Activated naive CD4-positive, alpha-beta T cell treated with anti-CD3 and anti-CD28 coated beads for 36 hours (primary cell): ENCODE results near the gene E2F8. TPM values are rescaled to one million over a fixed set of nuclear protein-coding genes. Genes with fewer than 3 reads are reported as not detected.

Source experiments
- CTCF ChIA-PET: fragments of 350-600 bp; sonication (Branson Sonifier 250); formaldehyde crosslinking; loops from one replicate; lab custom pipeline; 2021; ENCODE audit warnings: antibody characterized with exemption; lab: Charles Lee
- DNase-seq: peaks from one replicate; pipeline ENCODE4 v3.0.0-alpha.2; 2020
- H3K27ac Mint-ChIP-seq: one replicate; pipeline ENCODE4 v1.8.0; 2021; ENCODE audit warnings: mild to moderate bottlenecking, mixed read lengths
- H3K27me3 Mint-ChIP-seq: one replicate; pipeline ENCODE4 v1.8.0; 2021; ENCODE audit warnings: low read depth, mixed read lengths
- H3K36me3 Mint-ChIP-seq: one replicate; pipeline ENCODE4 v1.8.0; 2021; ENCODE audit warnings: low read depth, mixed read lengths
- H3K4me1 Mint-ChIP-seq: one replicate; pipeline ENCODE4 v1.8.0; 2021; ENCODE audit warnings: low read depth, mixed read lengths
- H3K4me3 Mint-ChIP-seq: one replicate; pipeline ENCODE4 v1.8.0; 2021; ENCODE audit warnings: mild to moderate bottlenecking, moderate library complexity, mixed read lengths
- H3K9me3 Mint-ChIP-seq: one replicate; pipeline ENCODE4 v1.8.0; 2021; ENCODE audit warnings: mixed read lengths
- intact Hi-C: fragments of 100-400 bp; cut with micrococcal nuclease; formaldehyde crosslinking; loops from one replicate; pipeline ENCODE4 v1.15.1; 2023
- total RNA-seq, 2 experiments: library from RNA; stranded (reverse); gene quantifications; one replicate each; pipeline ENCODE4 v1.2.3, GENCODE V29; 2021

E2F8 gene
- total RNA-seq, 2 experiments from 2014 or later = 19.5 to 21.2 TPM

DNA sequence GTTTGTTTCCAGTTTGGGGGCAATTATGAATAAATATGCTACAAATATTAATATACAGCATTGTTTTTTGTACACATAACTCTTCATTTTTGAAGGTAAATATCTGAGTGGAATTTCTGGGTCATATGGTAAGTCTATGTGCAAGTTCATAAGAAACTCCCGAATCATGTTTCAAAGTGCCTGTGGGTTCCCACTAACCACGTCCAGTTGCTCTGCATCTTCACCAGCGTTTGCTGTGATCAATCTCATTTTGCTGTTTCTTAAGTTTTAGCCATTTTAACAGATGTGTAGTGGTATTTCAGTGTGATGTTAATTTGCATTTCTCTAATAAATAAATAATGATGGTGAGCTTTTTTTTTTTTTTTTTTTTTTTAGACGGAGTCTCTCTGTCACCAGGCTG is 24.7 kb downstream of the E2F8 start:
- CTCF ChIA-PET = no interaction called here
- H3K36me3 Mint-ChIP-seq = no peaks in the 10 kb centered on the region
- H3K27ac Mint-ChIP-seq = no peak overlapping the region
- peaks cover 9% of the 10 kb centered on the region for H3K27me3 Mint-ChIP-seq
- H3K4me1 Mint-ChIP-seq = no peaks in the 10 kb centered on the region
- DNase-seq = no peak
- H3K4me3 Mint-ChIP-seq = no peak overlapping the region
- intact Hi-C loops = no loop called here
- H3K9me3 Mint-ChIP-seq = no peaks in the 10 kb centered on the region

- no peak overlapping the region for H3K27ac Mint-ChIP-seq
- H3K4me3 Mint-ChIP-seq = no peak overlapping the region
- DNase-seq = no peak
- H3K36me3 Mint-ChIP-seq = no peaks in the 10 kb centered on the region
- no peaks in the 10 kb centered on the region for H3K9me3 Mint-ChIP-seq
- CTCF ChIA-PET = interaction anchor here (0.6 kb wide), 1 partner anchor 344 kb away, joined by 3 read pairs; no protein-coding TSS in a partner anchor
- H3K4me1 Mint-ChIP-seq = no peaks in the 10 kb centered on the region
- intact Hi-C loops = no loop called here
- peaks cover 10% of the 10 kb centered on the region for H3K27me3 Mint-ChIP-seq
These were observed 31.0 kb downstream of the E2F8 start for GRCh38 chr11:19209617-19210370.

DNA sequence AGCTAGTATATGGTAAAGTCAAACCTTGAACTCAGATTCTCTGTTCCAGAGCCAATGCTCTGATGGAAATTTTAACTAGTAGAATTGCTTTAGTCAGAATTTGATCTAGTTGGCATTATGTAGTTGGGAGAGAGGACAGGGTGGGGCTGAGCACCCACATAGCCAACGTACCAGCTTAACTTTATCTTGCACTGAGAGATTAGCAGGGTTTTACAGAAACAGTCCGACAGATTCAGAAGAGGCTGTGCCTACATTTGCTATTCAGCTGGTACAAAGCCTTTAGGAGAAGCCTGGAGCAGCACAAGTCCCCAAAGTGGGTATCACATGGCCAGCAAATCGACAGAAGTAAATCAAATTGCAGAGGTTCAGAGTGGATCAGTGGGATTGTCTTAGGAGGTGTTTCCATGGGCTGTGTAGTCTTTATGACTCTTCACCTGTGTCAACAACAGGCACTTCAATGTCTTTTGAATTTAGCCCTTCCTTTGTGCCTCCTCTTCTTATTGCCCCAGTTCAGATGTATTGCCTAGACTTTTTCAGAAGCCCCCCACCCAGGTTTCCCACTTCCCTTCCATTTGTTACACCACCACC is 31.7 kb downstream of the E2F8 start:
- peaks cover 7% of the 10 kb centered on the region for H3K27me3 Mint-ChIP-seq
- H3K36me3 Mint-ChIP-seq = no peaks in the 10 kb centered on the region
- H3K9me3 Mint-ChIP-seq = no peaks in the 10 kb centered on the region
- DNase-seq = no peak
- H3K4me1 Mint-ChIP-seq = no peaks in the 10 kb centered on the region
- no peak overlapping the region for H3K27ac Mint-ChIP-seq
- no peak overlapping the region for H3K4me3 Mint-ChIP-seq
- intact Hi-C loops = no loop called here
- CTCF ChIA-PET = no interaction called here

DNA sequence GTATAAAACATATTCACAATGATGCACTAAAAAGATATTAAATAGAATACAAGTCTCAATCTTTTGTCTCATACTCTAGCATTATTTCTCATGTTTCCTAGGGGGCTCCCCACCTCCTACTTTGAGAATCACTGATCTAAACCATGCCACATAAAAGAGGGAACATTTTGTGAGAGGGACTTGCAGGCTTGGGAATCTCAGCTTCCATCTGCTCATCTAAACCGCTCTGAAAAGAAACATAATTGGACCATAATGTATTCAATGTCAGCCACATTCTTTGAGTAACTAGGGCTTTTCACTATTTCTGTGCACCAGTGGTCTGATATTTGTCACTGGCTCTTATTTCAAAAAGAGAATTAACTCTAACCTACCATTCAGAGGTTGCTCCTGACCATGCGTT is 32.6 kb downstream of the E2F8 start:
- DNase-seq = no peak
- H3K4me1 Mint-ChIP-seq = no peaks in the 10 kb centered on the region
- CTCF ChIA-PET = interaction anchor here (1.6 kb wide), 1 partner anchor 131 kb away, joined by 3 read pairs; no protein-coding TSS in a partner anchor
- intact Hi-C loops = no loop called here
- peaks cover 6% of the 10 kb centered on the region for H3K27me3 Mint-ChIP-seq
- H3K9me3 Mint-ChIP-seq = no peaks in the 10 kb centered on the region
- no peaks in the 10 kb centered on the region for H3K36me3 Mint-ChIP-seq
- no peak overlapping the region for H3K4me3 Mint-ChIP-seq
- H3K27ac Mint-ChIP-seq = no peak overlapping the region

DNA sequence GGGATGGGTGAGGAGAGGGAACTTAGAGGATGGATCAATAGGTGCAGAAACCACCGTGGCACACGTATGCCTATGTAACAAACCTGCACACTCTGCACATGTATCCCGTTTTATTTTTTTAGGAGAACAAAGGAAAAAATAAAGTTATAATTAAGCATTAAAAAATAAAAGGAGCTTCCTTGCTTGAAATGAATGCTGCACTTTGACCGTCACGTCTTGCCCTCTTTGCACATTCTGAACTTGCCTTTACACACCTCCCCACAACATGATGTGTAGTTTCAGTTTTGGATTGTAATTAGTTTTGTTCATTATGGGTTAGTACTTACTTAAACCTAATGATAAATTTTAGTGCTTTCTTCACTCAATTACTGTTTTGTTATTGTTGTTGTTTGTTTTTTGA is 35.9 kb downstream of the E2F8 start:
- no peak for DNase-seq
- peaks cover 9% of the 10 kb centered on the region for H3K27me3 Mint-ChIP-seq
- no peak overlapping the region for H3K4me3 Mint-ChIP-seq
- intact Hi-C loops = no loop called here
- no peaks in the 10 kb centered on the region for H3K9me3 Mint-ChIP-seq
- CTCF ChIA-PET = interaction anchor here (1.3 kb wide), 1 partner anchor 128 kb away, joined by 3 read pairs; no protein-coding TSS in a partner anchor
- H3K36me3 Mint-ChIP-seq = no peaks in the 10 kb centered on the region
- no peaks in the 10 kb centered on the region for H3K4me1 Mint-ChIP-seq
- no peak overlapping the region for H3K27ac Mint-ChIP-seq

DNA sequence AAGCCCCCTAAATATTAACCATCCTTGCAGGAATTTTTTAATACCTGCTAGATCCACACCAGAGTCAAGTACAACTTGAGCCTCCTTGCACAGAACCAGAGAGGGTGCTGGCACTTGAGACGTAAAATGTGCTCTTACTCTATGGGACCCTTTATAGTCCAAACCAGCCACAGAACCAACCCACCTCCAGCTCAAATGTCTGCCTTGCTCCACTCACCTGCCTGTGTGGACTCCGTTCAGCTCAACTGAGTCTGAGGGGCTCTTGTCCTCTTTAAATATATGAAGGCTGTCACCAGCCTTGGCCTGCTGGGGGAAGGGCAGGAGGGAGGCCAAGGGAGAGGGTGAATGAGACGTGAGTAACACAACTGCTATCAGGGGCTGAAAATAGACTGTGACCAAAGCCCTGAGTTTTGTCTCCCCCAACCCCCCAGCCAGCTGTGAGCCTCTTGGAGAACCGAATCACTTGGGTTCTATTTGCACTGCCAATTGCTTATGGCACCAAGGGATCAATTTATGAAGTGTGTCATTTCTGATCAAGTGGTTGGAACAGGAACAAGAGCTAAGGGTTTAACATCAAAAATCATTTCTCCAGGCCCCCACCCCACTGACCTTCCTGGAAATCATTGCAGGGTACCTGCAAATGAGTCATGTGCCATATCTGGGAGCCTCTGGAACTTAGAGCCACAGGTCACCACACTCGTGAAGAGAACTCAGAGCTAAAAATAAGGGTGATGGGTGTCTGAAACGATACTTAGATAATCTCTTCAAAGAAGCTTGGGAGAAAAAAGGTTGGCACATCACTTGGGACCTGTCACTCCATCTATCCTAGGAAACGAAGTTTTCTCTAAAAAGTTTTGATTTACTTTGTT is 38.8 kb downstream of the E2F8 start, which contains the start of gene CSRP3:
Gene CSRP3, minus strand, starts transcription at position 247 of the 869 bp plus-strand sequence. CDS start 9,535 bp downstream, outside the sequence.
- DNase-seq = no peak
- Mint-ChIP-seq H3K27ac (no peak within 1 kb of the TSS), H3K36me3 (no peaks in the 10 kb centered on the region), H3K4me3 (no peak within 1 kb of the TSS), H3K9me3 (no peaks in the 10 kb centered on the region), H3K27me3 (peaks cover 7% of the 10 kb centered on the region), H3K4me1 (no peaks in the 10 kb centered on the region)
- intact Hi-C loops = no loop called here
- CTCF ChIA-PET = interaction anchor here (1.2 kb wide), 1 partner anchor 130 kb away, joined by 3 read pairs; no protein-coding TSS in a partner anchor

- DNase-seq = no peak
- Mint-ChIP-seq H3K9me3 (no peaks in the 10 kb centered on the region), H3K36me3 (no peaks in the 10 kb centered on the region), H3K4me1 (no peaks in the 10 kb centered on the region), H3K27me3 (peaks cover 6% of the 10 kb centered on the region), H3K4me3 (no peak overlapping the region), H3K27ac (no peak overlapping the region)
- CTCF ChIA-PET = no interaction called here
- intact Hi-C loops = no loop called here
These were observed 40.1 kb downstream of the E2F8 start for GRCh38 chr11:19200410-19201201.

- H3K4me3 Mint-ChIP-seq = no peak overlapping the region
- H3K4me1 Mint-ChIP-seq = no peaks in the 10 kb centered on the region
- DNase-seq = no peak
- no peaks in the 10 kb centered on the region for H3K36me3 Mint-ChIP-seq
- CTCF ChIA-PET = no interaction called here
- intact Hi-C loops = no loop called here
- no peaks in the 10 kb centered on the region for H3K9me3 Mint-ChIP-seq
- H3K27ac Mint-ChIP-seq = no peak overlapping the region
- H3K27me3 Mint-ChIP-seq = peaks cover 5% of the 10 kb centered on the region
These were observed 41.0 kb downstream of the E2F8 start for GRCh38 chr11:19199771-19200170.

DNA sequence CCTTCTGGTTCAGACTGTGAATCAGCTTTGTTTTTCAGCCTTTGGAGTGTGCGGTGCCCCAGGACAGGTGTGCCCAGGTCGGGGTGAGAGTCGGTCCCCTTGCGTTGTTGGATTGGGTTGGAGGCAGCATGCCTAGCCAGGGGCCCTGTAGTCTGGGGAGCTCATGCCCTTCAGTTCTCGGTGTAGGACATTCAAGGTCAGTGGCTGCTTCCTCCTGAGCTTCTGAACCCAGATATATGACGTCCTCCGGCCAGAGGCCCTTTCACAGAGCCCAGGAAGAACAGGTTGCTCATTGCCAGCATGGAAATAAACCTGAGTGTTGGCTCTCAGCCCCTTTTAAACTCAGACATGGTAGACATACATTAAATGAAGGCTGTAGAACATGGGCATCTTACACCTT is 41.7 kb downstream of the E2F8 start:
- no peak for DNase-seq
- peaks cover 5% of the 10 kb centered on the region for H3K27me3 Mint-ChIP-seq
- no peaks in the 10 kb centered on the region for H3K4me1 Mint-ChIP-seq
- intact Hi-C loops = no loop called here
- no peak overlapping the region for H3K27ac Mint-ChIP-seq
- CTCF ChIA-PET = no interaction called here
- H3K4me3 Mint-ChIP-seq = no peak overlapping the region
- H3K9me3 Mint-ChIP-seq = no peaks in the 10 kb centered on the region
- H3K36me3 Mint-ChIP-seq = no peaks in the 10 kb centered on the region

- Mint-ChIP-seq H3K27me3 (peaks cover 5% of the 10 kb centered on the region), H3K4me3 (no peak overlapping the region), H3K27ac (no peak overlapping the region), H3K9me3 (no peaks in the 10 kb centered on the region), H3K4me1 (no peaks in the 10 kb centered on the region), H3K36me3 (no peaks in the 10 kb centered on the region)
- DNase-seq = no peak
- intact Hi-C loops = no loop called here
- CTCF ChIA-PET = interaction anchor here (0.6 kb wide), 1 partner anchor 346 kb away, joined by 3 read pairs; no protein-coding TSS in a partner anchor
These were observed 44.3 kb downstream of the E2F8 start for GRCh38 chr11:19196432-19196831.

- no peaks in the 10 kb centered on the region for H3K36me3 Mint-ChIP-seq
- no peak overlapping the region for H3K27ac Mint-ChIP-seq
- intact Hi-C loops = no loop called here
- no peaks in the 10 kb centered on the region for H3K4me1 Mint-ChIP-seq
- H3K4me3 Mint-ChIP-seq = no peak overlapping the region
- no peaks in the 10 kb centered on the region for H3K27me3 Mint-ChIP-seq
- no peaks in the 10 kb centered on the region for H3K9me3 Mint-ChIP-seq
- CTCF ChIA-PET = interaction anchor here (0.5 kb wide), 1 partner anchor 1157 kb away, joined by 3 read pairs; no protein-coding TSS in a partner anchor
- DNase-seq = no peak
These were observed 46.0 kb downstream of the E2F8 start for GRCh38 chr11:19194620-19195308.
